ENCODE measurements around the gene ZNF550. TPM values are rescaled to one million over a fixed set of nuclear protein-coding genes. Genes with fewer than 3 reads are reported as not detected.
A peak's percentile ranks its signal among the peaks of the same experiment; 100 is the strongest.

Gene ZNF550
- total and polyA plus RNA-seq, 2 of the 13 experiments (the other 11 are each of a cell fraction or from before 2014, with no cell fraction given) = 8.6 to 9.1 TPM

- no peak for TF ChIP-seq PCBP1 (IDR thresholded peaks at IDR 0.05; ENCODE audit: borderline replicate concordance, low read depth, low read length)
- TF ChIP-seq SNAPC4 (CRISPR knock-in tag; IDR thresholded peaks at IDR 0.05) = no peak
Measured at GRCh38 chr19:57512845-57513244, 46.8 kb downstream of the ZNF550 start (continued).

- no peak overlapping the region for H3K4me3 ChIP-seq (replicated peaks in 1 of 3; ENCODE audit: insufficient read depth in 1 of 3, low read depth in 2 of 3, low read length in 3 of 3)
- TF ChIP-seq NFAT5 (CRISPR knock-in tag; IDR thresholded peaks at IDR 0.05) (no peak), MAFK (conservative IDR thresholded peaks at IDR 0.05 in 1 of 2, IDR thresholded peaks at IDR 0.05 in 1 of 2; ENCODE audit: low read length in 2 of 2) (peak in 1 of 2 experiments; percentile 51; a peak in 2 of 4 replicates)
- CTCF ChIA-PET (ENCODE audit: low intra/inter-chr PET ratio, low total read pairs) = no interaction called here
- no peak overlapping the region for H3K9ac ChIP-seq (ENCODE audit: insufficient read depth, low read depth, low read length)
- no peaks in the 10 kb centered on the region for H4K20me1 ChIP-seq (ENCODE audit: insufficient read depth, low read length)
- BruUV-seq (replicated peaks) = no TSS peak
- no peak overlapping the region for H2AFZ ChIP-seq (ENCODE audit: low read length)
- H3K9me3 ChIP-seq (ENCODE audit: low read length) = peaks cover 41% of the 10 kb centered on the region
- no peak for ATAC-seq
- H3K4me1 ChIP-seq (ENCODE audit: insufficient read depth, low read length) = no peaks in the 10 kb centered on the region
- H3K27ac ChIP-seq (ENCODE audit: extremely low read length, insufficient read depth, low read length) = no peak overlapping the region
- POLR2A ChIA-PET = no interaction called here
- intact Hi-C loops (cut with micrococcal nuclease; ENCODE audit: unreplicated experiment) = no loop called here
- peaks cover 3 to 11% of the 10 kb centered on the region in 2 experiments; a peak in 4 of 5 replicates for H3K36me3 ChIP-seq (replicated peaks in 1 of 2; ENCODE audit: control insufficient read depth in 1 of 2, insufficient read depth in 2 of 2, low read length in 2 of 2)
- FAIRE-seq = no peak
- DNase-seq (ENCODE audit: low spot score) = no peak
- in situ Hi-C loops (cut with HindIII; ENCODE audit: extremely low pct_ligation_motif_present, low pct_unique_long_range_greater_than_20kb) = no loop called here
- H3K27me3 ChIP-seq (ENCODE audit: control insufficient read depth in 1 of 2, insufficient read depth in 2 of 2, low read length in 2 of 2) = no peaks in the 10 kb centered on the region
- H3K79me2 ChIP-seq (ENCODE audit: insufficient read depth, low read length) = no peaks in the 10 kb centered on the region
- H3K4me2 ChIP-seq (ENCODE audit: low read depth, low read length) = no peak overlapping the region
Measured at GRCh38 chr19:57511484-57511883, 48.2 kb downstream of the ZNF550 start.

All from HepG2 (cell line).